H1 (cell line): ENCODE results near the gene SYNJ2. TPM values are rescaled to one million over a fixed set of nuclear protein-coding genes. Genes with fewer than 3 reads are reported as not detected.

Source experiments
- CTCF ChIA-PET: fragments of 300-600 bp; sonication (Branson Sonifier 250); formaldehyde crosslinking; loops from one replicate; lab custom pipeline; 2021; ENCODE audit not compliant: partially characterized antibody; lab: Charles Lee
- POLR2A ChIA-PET: fragments of 300-600 bp; sonication (Branson Sonifier 250); formaldehyde crosslinking; loops from one replicate; lab custom pipeline; 2021; ENCODE audit warnings: inconsistent platforms; ENCODE audit not compliant: partially characterized antibody; lab: Charles Lee
- DNase-seq, 2 experiments: peaks; one replicate each; pipeline versions ENCODE4 v3.0.0 to v3.0.0-alpha.2; 2010 to 2022; ENCODE audit warnings: low spot score in 2 of 2, low read depth in 1 of 2, mixed read lengths in 1 of 2
- FAIRE-seq: peaks from 2 replicates; lab custom pipeline; 2011; peaks lifted over from hg19 to GRCh38; lab: Jason Lieb, UNC
- H2AFZ ChIP-seq: 2 replicates; pipeline ENCODE4 v1.8.1; 2012; ENCODE audit warnings: low read length, inconsistent platforms
- H2AK5ac ChIP-seq: 2 replicates; pipeline ENCODE4 v1.6.1; 2013; ENCODE audit warnings: low read depth, low read length
- H2BK120ac ChIP-seq: replicated peaks from 2 replicates; pipeline ENCODE3; 2013; ENCODE audit warnings: low read depth, low read length, inconsistent platforms
- H2BK12ac ChIP-seq: 2 replicates; pipeline ENCODE4 v1.6.1; 2013; ENCODE audit warnings: low read depth, low read length
- H2BK15ac ChIP-seq: 2 replicates; pipeline ENCODE4 v1.6.1; 2013; ENCODE audit warnings: low read length
- H2BK20ac ChIP-seq: 2 replicates; pipeline ENCODE4 v1.6.1; 2013; ENCODE audit warnings: low read length
- H2BK5ac ChIP-seq: 2 replicates; pipeline ENCODE4 v1.6.1; 2013; ENCODE audit warnings: low read depth, low read length
- H3K14ac ChIP-seq: 2 replicates; pipeline ENCODE4 v1.6.1; 2013; ENCODE audit warnings: inconsistent platforms; ENCODE audit not compliant: insufficient read length
- H3K18ac ChIP-seq: 2 replicates; pipeline ENCODE4 v1.6.1; 2013; ENCODE audit warnings: low read length; ENCODE audit errors: extremely low read depth
- H3K23ac ChIP-seq: 2 replicates; pipeline ENCODE4 v1.6.1; 2013; ENCODE audit warnings: inconsistent platforms; ENCODE audit not compliant: insufficient read length
- H3K23me2 ChIP-seq: 2 replicates; pipeline ENCODE4 v1.6.1; 2013; ENCODE audit warnings: low read depth, low read length
- H3K27ac ChIP-seq: 2 replicates; pipeline ENCODE4 v1.6.1; 2011; ENCODE audit warnings: low read depth, low read length, inconsistent platforms
- H3K27me3 ChIP-seq, 4 experiments: replicated peaks in 1 of 4; 1 replicate in 1 of 4; 2 replicates in 3 of 4; pipeline versions ENCODE4 v1.6.1 to v1.8.1; 2011 to 2013; ENCODE audit warnings: low read length in 3 of 4, mild to moderate bottlenecking in 3 of 4, inconsistent platforms in 2 of 4, mixed read lengths in 2 of 4, moderate library complexity in 1 of 4; ENCODE audit not compliant: control insufficient read depth in 3 of 4, insufficient read depth in 3 of 4; ENCODE audit errors: extremely low read depth in 1 of 4
- H3K36me3 ChIP-seq, 4 experiments: 2 replicates each; pipeline versions ENCODE4 v1.6.1 to v1.8.1; 2011 to 2013; ENCODE audit warnings: mild to moderate bottlenecking in 4 of 4, low read length in 3 of 4, moderate library complexity in 2 of 4, control low read depth in 1 of 4, inconsistent platforms in 1 of 4; ENCODE audit not compliant: insufficient read depth in 4 of 4, control insufficient read depth in 2 of 4
- H3K4ac ChIP-seq: replicated peaks from 2 replicates; pipeline ENCODE3; 2013; ENCODE audit warnings: low read length, low read depth, mixed read lengths, inconsistent platforms; ENCODE audit not compliant: insufficient read length
- H3K4me1 ChIP-seq, 4 experiments: replicated peaks in 1 of 4; 1 replicate in 1 of 4; 2 replicates in 3 of 4; pipeline versions ENCODE4 v1.6.1 to v1.8.1; 2011 to 2013; ENCODE audit warnings: low read length in 3 of 4, inconsistent platforms in 2 of 4, mixed read lengths in 1 of 4; ENCODE audit not compliant: insufficient read depth in 4 of 4, control insufficient read depth in 3 of 4
- H3K4me2 ChIP-seq, 2 experiments: 2 replicates each; pipeline versions ENCODE4 v1.6.1 to v1.8.1; 2011 to 2013; ENCODE audit warnings: low read depth in 2 of 2, low read length in 2 of 2, control low read depth in 1 of 2, inconsistent platforms in 1 of 2, mild to moderate bottlenecking in 1 of 2; ENCODE audit not compliant: insufficient read depth in 1 of 2
- H3K4me3 ChIP-seq, 4 experiments: fragments of 200-600, 300-600 bp in 1 of 4; sonication (generic), shearing (Covaris generic), sonication (Bioruptor Twin) in 1 of 4; 2 replicates each; pipeline versions ENCODE4 v1.5.1 to v1.8.1; 2011 to 2016; ENCODE audit warnings: low read length in 4 of 4, low read depth in 3 of 4, control low read depth in 2 of 4, inconsistent platforms in 2 of 4, mild to moderate bottlenecking in 2 of 4, mixed read lengths in 1 of 4, moderate library complexity in 1 of 4; ENCODE audit not compliant: insufficient read depth in 2 of 4; ENCODE audit errors: extremely low read depth in 1 of 4
- H3K56ac ChIP-seq: replicated peaks from 2 replicates; pipeline ENCODE3; 2013; ENCODE audit warnings: low read depth, mild to moderate bottlenecking, mixed read lengths, low read length, inconsistent platforms; ENCODE audit not compliant: insufficient read length
- H3K79me1 ChIP-seq: 2 replicates; pipeline ENCODE4 v1.6.1; 2013; ENCODE audit warnings: low read depth, low read length, control low read depth
- H3K79me2 ChIP-seq, 2 experiments: 2 replicates each; pipeline versions ENCODE4 v1.6.1 to v1.8.1; 2012 to 2013; ENCODE audit warnings: low read length in 2 of 2, mild to moderate bottlenecking in 2 of 2, inconsistent platforms in 1 of 2; ENCODE audit not compliant: insufficient read depth in 2 of 2, control insufficient read depth in 1 of 2
- H3K9ac ChIP-seq, 4 experiments: replicated peaks in 1 of 4; 1 replicate in 1 of 4; 2 replicates in 3 of 4; pipeline versions ENCODE4 v1.6.1 to v1.8.1; 2011 to 2013; ENCODE audit warnings: low read depth in 3 of 4, low read length in 3 of 4, control low read depth in 2 of 4, mild to moderate bottlenecking in 2 of 4, moderate library complexity in 2 of 4, inconsistent platforms in 1 of 4; ENCODE audit errors: extremely low read depth in 1 of 4
- H3K9me3 ChIP-seq, 2 experiments: 2 replicates each; pipeline versions ENCODE4 v1.6.1 to v1.8.1; 2012 to 2013; ENCODE audit warnings: mild to moderate bottlenecking in 2 of 2, moderate library complexity in 2 of 2, control low read depth in 1 of 2, inconsistent platforms in 1 of 2, low read depth in 1 of 2, low read length in 1 of 2, mixed read lengths in 1 of 2; ENCODE audit not compliant: insufficient read depth in 2 of 2
- H4K20me1 ChIP-seq, 2 experiments: replicated peaks in 1 of 2; 2 replicates each; pipeline versions ENCODE3 to v1.8.1; 2011 to 2013; ENCODE audit warnings: inconsistent platforms in 2 of 2, low read length in 2 of 2, mild to moderate bottlenecking in 1 of 2; ENCODE audit not compliant: insufficient read depth in 2 of 2, control insufficient read depth in 1 of 2
- H4K5ac ChIP-seq: 2 replicates; pipeline ENCODE4 v1.6.1; 2013; ENCODE audit warnings: low read length, low read depth, mixed read lengths, inconsistent platforms; ENCODE audit not compliant: insufficient read length
- H4K8ac ChIP-seq: 2 replicates; pipeline ENCODE4 v1.8.0; 2013; ENCODE audit warnings: mild to moderate bottlenecking, moderate library complexity, low read length, inconsistent platforms; ENCODE audit not compliant: insufficient read depth; ENCODE audit errors: extremely low read depth
- H4K91ac ChIP-seq: replicated peaks from 2 replicates; pipeline ENCODE3; 2013; ENCODE audit warnings: low read length, mixed read lengths, inconsistent platforms; ENCODE audit not compliant: insufficient read length
- ASH2L ChIP-seq: fragments of 200-600, 300-600 bp; sonication (generic); IDR thresholded peaks from one replicate; pipeline ENCODE4 v1.7.1; 2017; ENCODE audit warnings: low read length
- BRCA1 ChIP-seq: IDR thresholded peaks from 2 replicates; pipeline ENCODE4 v1.6.1; 2012; ENCODE audit warnings: low read depth, low read length, improper control_type of control experiment
- CEBPB ChIP-seq: IDR thresholded peaks from 2 replicates; pipeline ENCODE4 v1.6.1; 2012; ENCODE audit warnings: low read depth, low read length
- CREB1 ChIP-seq: IDR thresholded peaks from 2 replicates; pipeline ENCODE4 v1.6.1; 2012; ENCODE audit warnings: inconsistent platforms
- EGR1 ChIP-seq: IDR thresholded peaks from 2 replicates; pipeline ENCODE4 v1.6.1; 2011; ENCODE audit warnings: low read depth, low read length, borderline replicate concordance
- GABPA ChIP-seq: IDR thresholded peaks from 2 replicates; pipeline ENCODE4 v1.6.1; 2011; ENCODE audit warnings: mild to moderate bottlenecking, low read length, moderate library complexity, borderline replicate concordance; ENCODE audit not compliant: insufficient read depth
- KDM4A ChIP-seq: IDR thresholded peaks from one replicate; pipeline ENCODE4 v1.7.1; 2012; ENCODE audit warnings: low read depth, mild to moderate bottlenecking, moderate library complexity, low read length, inconsistent platforms; ENCODE audit not compliant: severe bottlenecking
- NANOG ChIP-seq: IDR thresholded peaks from 2 replicates; pipeline ENCODE4 v1.6.1; 2011; ENCODE audit warnings: low read length, low read depth, mild to moderate bottlenecking, inconsistent platforms; ENCODE audit not compliant: insufficient read depth, poor library complexity, severe bottlenecking
- PHF8 ChIP-seq: fragments of 200-600 bp; sonication (generic); conservative IDR thresholded peaks from 2 replicates; pipeline ENCODE4 v1.7.1; 2012; ENCODE audit warnings: low read depth, mild to moderate bottlenecking, inconsistent platforms, low read length, moderate library complexity
- RXRA ChIP-seq: IDR thresholded peaks from 2 replicates; pipeline ENCODE4 v1.6.1; 2011; ENCODE audit warnings: low read depth, mild to moderate bottlenecking, low read length, moderate library complexity; ENCODE audit not compliant: insufficient read depth
- SP1 ChIP-seq: IDR thresholded peaks from 2 replicates; pipeline ENCODE4 v1.6.1; 2011; ENCODE audit warnings: low read depth, low read length
- SP2 ChIP-seq: IDR thresholded peaks from 2 replicates; pipeline ENCODE4 v1.6.1; 2012; ENCODE audit warnings: mild to moderate bottlenecking, low read length, inconsistent platforms
- YY1 ChIP-seq: IDR thresholded peaks from 2 replicates; pipeline ENCODE4 v1.6.1; 2011; ENCODE audit warnings: low read depth, mild to moderate bottlenecking, low read length
- WGBS, 2 experiments: shearing (Covaris generic) in 1 of 2; methylation state at CpG; one replicate each; pipeline versions ENCODE4 v1.1.6 to v1.1.7; 2013 to 2015; ENCODE audit warnings: low lambda C conversion rate in 2 of 2, mixed read lengths in 2 of 2, inconsistent platforms in 1 of 2, low coverage in 1 of 2, missing lambda C conversion rate in 1 of 2; ENCODE audit not compliant: insufficient replicate concordance in 2 of 2, insufficient coverage in 1 of 2, insufficient read length in 1 of 2; ENCODE audit errors: extremely low coverage in 1 of 2, missing lambda C conversion rate in 1 of 2; 5-methylcytosine and 5-hydroxymethylcytosine counted together
- polyA plus RNA-seq, 7 experiments: library from polyadenylated mRNA; depleted of rRNA in 3 of 7; stranded (reverse) in 5 of 7; unstranded in 2 of 7; fragments of >200 nt in 5 of 7; fragments of 200-250 nt in 2 of 7; gene quantifications; 1 replicate in 5 of 7; 2 replicates in 1 of 7; 4 replicates in 1 of 7; pipeline versions ENCODE4 v1.2.1 to v1.2.3, GENCODE V29; 2011 to 2013; ENCODE audit warnings: missing spikeins in 2 of 7, mixed read lengths in 2 of 7
- total RNA-seq: library from RNA; stranded (reverse); fragmentation: NEBNext Ultra II Directional; extraction: Animal tissue kit (Norgen Biotek cat#: 25700); gene quantifications from 2 replicates; pipeline ENCODE4 v1.2.1, GENCODE V29; 2021
- TF ChIP-seq, protein P1 (sequence below): IDR thresholded peaks from 2 replicates; pipeline ENCODE4 v1.6.1; 2012; ENCODE audit warnings: low read length, inconsistent platforms

SYNJ2 gene
- total and polyA plus RNA-seq, 2 of the 8 experiments (the other 6 are each of a cell fraction or from before 2014, with no cell fraction given): 3.7 to 13.9 TPM

DNA sequence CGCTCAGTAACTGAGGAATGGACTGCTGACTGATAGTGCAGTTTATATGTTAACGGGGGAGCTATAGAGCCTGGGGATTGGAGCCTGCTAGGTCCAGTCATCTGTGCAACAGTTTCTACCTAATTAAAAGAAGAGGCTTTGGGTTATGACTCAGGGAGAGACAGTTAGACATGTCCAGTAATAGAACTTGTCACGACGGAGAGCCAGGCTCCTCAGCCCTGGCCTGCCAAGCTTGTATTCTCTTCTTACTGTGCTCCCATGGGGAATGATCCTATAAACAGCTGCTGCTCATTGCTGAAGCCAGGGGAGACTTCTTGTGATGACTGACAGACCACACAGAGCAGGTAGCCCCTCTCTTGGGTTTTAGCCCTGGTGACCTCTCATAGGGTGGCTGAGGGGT is 69.3 kb downstream of the SYNJ2 start:
- H2BK20ac ChIP-seq: no peak overlapping the region
- no peak overlapping the region for H2BK15ac ChIP-seq
- no peak overlapping the region for H2BK120ac ChIP-seq
- no peak overlapping the region for H3K4me2 ChIP-seq
- H2BK12ac ChIP-seq: no peak overlapping the region
- no peak overlapping the region for H3K4ac ChIP-seq
- no peak overlapping the region for H4K8ac ChIP-seq
- ChIA-PET CTCF (interaction anchor here (1.5 to 5.8 kb wide), 3 partner anchors 10 to 25 kb away, joined by 7 to 33 read pairs (median 11); no protein-coding TSS in a partner anchor), POLR2A (no interaction called here)
- no peaks in the 10 kb centered on the region for H3K79me1 ChIP-seq
- H3K56ac ChIP-seq: no peak overlapping the region
- H3K4me3 ChIP-seq: no peak overlapping the region
- H3K18ac ChIP-seq: no peak overlapping the region
- H3K4me1 ChIP-seq: no peaks in the 10 kb centered on the region
- no peaks in the 10 kb centered on the region for H3K27me3 ChIP-seq
- H2AK5ac ChIP-seq: no peak overlapping the region
- H3K79me2 ChIP-seq: no peaks in the 10 kb centered on the region
- no peak overlapping the region for H3K14ac ChIP-seq
- no peak overlapping the region for H4K5ac ChIP-seq
- FAIRE-seq: no peak
- H2BK5ac ChIP-seq: no peak overlapping the region; the same call in 1 of the 2 replicates
- no peaks in the 10 kb centered on the region for H3K9me3 ChIP-seq
- H4K91ac ChIP-seq: no peak overlapping the region
- peaks cover 0 to 2% of the 10 kb centered on the region in 2 experiments for H4K20me1 ChIP-seq
- peaks cover 9% of the 10 kb centered on the region; the same call in 1 of the 2 replicates for H3K23me2 ChIP-seq
- no peak for DNase-seq
- no peak overlapping the region for H2AFZ ChIP-seq
- 86% methylated on average over 4 of the region's 4 CpGs; no CpG with 5 or more reads in 1 of the 2 experiments for whole genome bisulfite sequencing, 2 experiments
- H3K9ac ChIP-seq: no peak overlapping the region
- no peak overlapping the region for H3K27ac ChIP-seq
- no peaks in the 10 kb centered on the region for H3K36me3 ChIP-seq
- no peak overlapping the region for H3K23ac ChIP-seq
- TF ChIP-seq CREB1 (no peak), CEBPB (no peak), SP1 (no peak), EGR1 (no peak), KDM4A (no peak), SP2 (no peak), ASH2L (no peak), PHF8 (no peak), NANOG (no peak), BRCA1 (no peak), RXRA (no peak), YY1 (no peak), GABPA (no peak)
- TF ChIP-seq, protein P1, sequence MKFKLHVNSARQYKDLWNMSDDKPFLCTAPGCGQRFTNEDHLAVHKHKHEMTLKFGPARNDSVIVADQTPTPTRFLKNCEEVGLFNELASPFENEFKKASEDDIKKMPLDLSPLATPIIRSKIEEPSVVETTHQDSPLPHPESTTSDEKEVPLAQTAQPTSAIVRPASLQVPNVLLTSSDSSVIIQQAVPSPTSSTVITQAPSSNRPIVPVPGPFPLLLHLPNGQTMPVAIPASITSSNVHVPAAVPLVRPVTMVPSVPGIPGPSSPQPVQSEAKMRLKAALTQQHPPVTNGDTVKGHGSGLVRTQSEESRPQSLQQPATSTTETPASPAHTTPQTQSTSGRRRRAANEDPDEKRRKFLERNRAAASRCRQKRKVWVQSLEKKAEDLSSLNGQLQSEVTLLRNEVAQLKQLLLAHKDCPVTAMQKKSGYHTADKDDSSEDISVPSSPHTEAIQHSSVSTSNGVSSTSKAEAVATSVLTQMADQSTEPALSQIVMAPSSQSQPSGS: no peak
